IPS-20b (cell line): Measurements from ENCODE around the gene KMT2C.
"Not testable (repeated sequence)": the region's sequence is repeated elsewhere in the genome, so short reads cannot be mapped to it uniquely, and the experiment has no call there.

Experiments
- H3K27ac ChIP-seq: one replicate; pipeline ENCODE4 v1.5.1; 2013; ENCODE audit warnings: low read length
- H3K27me3 ChIP-seq: 2 replicates; pipeline ENCODE4 v1.6.1; 2013; ENCODE audit warnings: mild to moderate bottlenecking, low read length, inconsistent platforms; ENCODE audit not compliant: insufficient read depth
- H3K36me3 ChIP-seq: 2 replicates; pipeline ENCODE4 v1.6.1; 2013; ENCODE audit warnings: low read depth, mild to moderate bottlenecking, inconsistent platforms, low read length, moderate library complexity; ENCODE audit not compliant: insufficient read depth
- H3K4me1 ChIP-seq: 2 replicates; pipeline ENCODE4 v1.6.1; 2013; ENCODE audit warnings: mild to moderate bottlenecking, control low read depth, inconsistent platforms, low read length, moderate library complexity; ENCODE audit not compliant: insufficient read depth
- H3K4me3 ChIP-seq: 2 replicates; pipeline ENCODE4 v1.5.1; 2013; ENCODE audit warnings: mild to moderate bottlenecking, low read length, inconsistent platforms
- H3K9ac ChIP-seq: 2 replicates; pipeline ENCODE4 v1.6.1; 2013; ENCODE audit warnings: low read depth, mild to moderate bottlenecking, inconsistent platforms, low read length, moderate library complexity
- H3K9me3 ChIP-seq: 2 replicates; pipeline ENCODE4 v1.6.1; 2013; ENCODE audit warnings: mild to moderate bottlenecking, low read depth, low read length, inconsistent platforms; ENCODE audit not compliant: insufficient read depth

KMT2C gene

GRCh38 chr7:152392254-152392653 lies 43.5 kb downstream of the KMT2C start:
- no peaks in the 10 kb centered on the region for H3K36me3 ChIP-seq
- no peaks in the 10 kb centered on the region for H3K4me1 ChIP-seq
- H3K9me3 ChIP-seq = peaks cover 12% of the 10 kb centered on the region
- no peak overlapping the region for H3K9ac ChIP-seq
- H3K27me3 ChIP-seq = no peaks in the 10 kb centered on the region
- no peak overlapping the region; the same call in 1 of the 2 replicates for H3K4me3 ChIP-seq
- no peak overlapping the region for H3K27ac ChIP-seq

- not testable (repeated sequence) for H3K4me1 ChIP-seq, H3K27me3 ChIP-seq, H3K9ac ChIP-seq, H3K4me3 ChIP-seq, H3K36me3 ChIP-seq, H3K27ac ChIP-seq
- H3K9me3 ChIP-seq = peaks cover 28% of the 10 kb centered on the region
Measured at GRCh38 chr7:152386136-152386764, 49.6 kb downstream of the KMT2C start.

GRCh38 chr7:152384235-152385200 lies 51.3 kb downstream of the KMT2C start:
- H3K4me3 ChIP-seq, H3K4me1 ChIP-seq, H3K27ac ChIP-seq, H3K27me3 ChIP-seq, H3K9ac ChIP-seq, H3K36me3 ChIP-seq: not testable (repeated sequence)
- H3K9me3 ChIP-seq = peaks cover 34% of the 10 kb centered on the region

DNA sequence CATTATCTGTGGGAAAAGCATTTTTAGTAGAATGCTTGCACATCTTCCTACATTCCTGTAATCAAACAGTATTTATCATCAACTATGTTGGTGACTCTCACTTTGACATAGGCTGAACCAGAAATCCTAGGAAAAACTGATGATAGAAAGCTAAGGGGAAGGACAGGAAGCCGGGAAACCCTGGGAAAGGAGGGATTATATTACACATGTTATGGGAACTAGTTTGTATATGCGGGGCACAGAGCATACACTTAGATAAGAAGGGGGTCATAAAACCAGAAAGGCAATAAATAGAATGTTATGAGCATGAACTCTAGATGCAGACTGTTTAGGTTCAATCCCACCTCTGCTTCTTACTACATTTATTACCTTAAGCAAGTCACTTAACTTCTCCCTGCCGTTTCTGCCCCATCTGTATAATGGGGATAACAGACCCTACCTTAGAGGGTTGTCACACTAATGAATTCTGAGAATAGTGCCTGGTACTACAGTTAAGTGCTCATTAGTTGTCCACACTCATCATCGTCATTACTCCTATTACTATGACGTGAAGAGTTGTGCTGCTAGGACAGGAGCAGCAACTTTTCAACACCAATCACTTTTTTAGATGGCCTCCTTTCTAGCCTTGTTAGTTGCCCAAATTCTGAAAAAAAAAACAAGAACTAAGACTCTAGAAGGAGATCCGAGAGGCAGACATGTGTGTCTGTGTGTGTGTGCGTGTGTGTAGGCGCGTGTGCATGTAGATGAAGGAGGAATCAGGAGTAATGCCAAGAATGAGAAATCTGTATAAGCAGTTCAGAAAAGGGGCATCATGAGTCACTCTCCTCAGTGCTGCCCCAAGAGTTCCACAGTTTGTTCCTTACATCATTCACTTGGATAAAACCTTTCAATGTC lies 52.2 kb downstream of the KMT2C start:
- Histone ChIP-seq H3K27ac (no peak overlapping the region), H3K36me3 (no peaks in the 10 kb centered on the region), H3K9me3 (peaks cover 35% of the 10 kb centered on the region), H3K9ac (no peak overlapping the region), H3K4me1 (0 out of 2 replicates have a peak, but pooled peaks cover 4% of the 10 kb centered on the region), H3K27me3 (no peaks in the 10 kb centered on the region), H3K4me3 (no peak overlapping the region)

- Histone ChIP-seq H3K4me3 (no peak overlapping the region), H3K9me3 (peaks cover 35% of the 10 kb centered on the region), H3K36me3 (no peaks in the 10 kb centered on the region), H3K4me1 (0 out of 2 replicates have a peak, but pooled peaks cover 4% of the 10 kb centered on the region), H3K9ac (no peak overlapping the region), H3K27me3 (no peaks in the 10 kb centered on the region), H3K27ac (no peak overlapping the region)
Measured at GRCh38 chr7:152382244-152382643, 53.6 kb downstream of the KMT2C start.

- H3K9me3 ChIP-seq = peaks cover 35% of the 10 kb centered on the region
- H3K36me3 ChIP-seq, H3K9ac ChIP-seq, H3K4me3 ChIP-seq, H3K4me1 ChIP-seq, H3K27me3 ChIP-seq, H3K27ac ChIP-seq: not testable (repeated sequence)
Measured at GRCh38 chr7:152380931-152381578, 54.7 kb downstream of the KMT2C start.

DNA sequence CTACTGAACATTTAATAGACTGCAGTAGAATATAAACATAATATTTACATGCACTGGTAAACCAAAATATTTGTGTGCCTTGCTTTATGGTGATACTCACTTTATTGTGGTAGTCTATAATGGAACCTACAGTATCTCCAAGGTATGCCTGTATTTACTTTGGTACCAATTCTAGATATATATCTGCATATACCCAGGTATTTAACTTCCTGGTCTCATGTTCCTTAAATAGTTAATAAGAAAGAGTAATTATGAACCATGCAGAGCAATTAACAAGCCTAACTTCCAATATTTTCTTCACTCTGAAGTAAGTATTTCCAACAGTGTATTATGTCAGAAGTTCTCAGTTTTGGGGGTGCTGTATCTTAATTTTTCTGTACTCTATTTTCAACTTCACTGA lies 57.3 kb downstream of the KMT2C start:
- not testable (repeated sequence) for H3K4me3 ChIP-seq, H3K27ac ChIP-seq, H3K27me3 ChIP-seq, H3K4me1 ChIP-seq, H3K36me3 ChIP-seq, H3K9ac ChIP-seq
- H3K9me3 ChIP-seq = peaks cover 25% of the 10 kb centered on the region

- not testable (repeated sequence) for H3K4me3 ChIP-seq, H3K9ac ChIP-seq, H3K4me1 ChIP-seq, H3K27ac ChIP-seq, H3K36me3 ChIP-seq, H3K27me3 ChIP-seq
- H3K9me3 ChIP-seq = peaks cover 13% of the 10 kb centered on the region
Measured at GRCh38 chr7:152376716-152377484, 58.9 kb downstream of the KMT2C start.

DNA sequence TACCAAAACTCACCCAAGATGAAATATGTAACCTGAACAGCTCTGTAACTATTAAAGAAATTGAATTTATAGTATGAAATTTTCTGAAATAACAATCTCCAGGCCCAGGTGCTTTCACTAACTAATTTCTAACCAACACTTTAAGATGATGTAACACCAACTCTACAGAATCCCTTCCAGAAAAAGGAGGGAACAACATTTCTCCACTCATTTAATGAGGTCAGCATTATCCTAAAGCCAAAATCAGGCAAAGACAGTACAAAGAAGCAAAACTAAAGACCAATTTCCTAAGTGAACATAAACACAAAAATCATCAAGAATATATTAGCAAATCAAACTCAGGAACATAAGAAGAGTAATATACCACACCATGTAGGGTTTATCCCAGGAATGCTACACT lies 65.5 kb downstream of the KMT2C start:
- no peaks in the 10 kb centered on the region for H3K27me3 ChIP-seq
- no peaks in the 10 kb centered on the region for H3K36me3 ChIP-seq
- H3K9me3 ChIP-seq = no peaks in the 10 kb centered on the region
- peaks cover 7% of the 10 kb centered on the region for H3K4me1 ChIP-seq
- no peak overlapping the region for H3K4me3 ChIP-seq
- no peak overlapping the region for H3K27ac ChIP-seq
- no peak overlapping the region for H3K9ac ChIP-seq

DNA sequence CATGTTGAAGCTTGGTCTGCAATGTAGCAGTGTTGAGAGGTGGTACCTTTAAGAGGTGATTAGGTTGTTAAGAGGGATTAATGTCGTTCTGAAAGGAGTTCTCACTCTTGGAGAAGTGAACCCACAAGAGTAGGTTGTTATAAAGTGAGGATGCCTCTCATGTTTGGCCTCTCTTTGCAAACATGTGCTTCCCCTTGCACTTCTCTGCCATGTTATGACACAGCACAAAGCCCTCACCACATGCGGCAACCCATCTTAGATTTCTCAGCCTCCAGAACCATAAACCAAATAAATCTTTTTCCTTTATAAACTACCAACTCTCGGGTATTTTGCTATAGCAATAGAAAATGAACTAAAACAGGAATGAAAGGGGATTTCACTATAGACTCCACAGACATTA lies 66.3 kb downstream of the KMT2C start:
- no peak overlapping the region for H3K9ac ChIP-seq
- H3K27me3 ChIP-seq = no peaks in the 10 kb centered on the region
- H3K4me1 ChIP-seq = peaks cover 7% of the 10 kb centered on the region
- no peak overlapping the region for H3K4me3 ChIP-seq
- H3K27ac ChIP-seq = no peak overlapping the region
- no peaks in the 10 kb centered on the region for H3K36me3 ChIP-seq
- no peaks in the 10 kb centered on the region for H3K9me3 ChIP-seq
